ENCODE measurements around the gene SOD3.

The SOD3 gene, protein sequence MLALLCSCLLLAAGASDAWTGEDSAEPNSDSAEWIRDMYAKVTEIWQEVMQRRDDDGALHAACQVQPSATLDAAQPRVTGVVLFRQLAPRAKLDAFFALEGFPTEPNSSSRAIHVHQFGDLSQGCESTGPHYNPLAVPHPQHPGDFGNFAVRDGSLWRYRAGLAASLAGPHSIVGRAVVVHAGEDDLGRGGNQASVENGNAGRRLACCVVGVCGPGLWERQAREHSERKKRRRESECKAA

DNA sequence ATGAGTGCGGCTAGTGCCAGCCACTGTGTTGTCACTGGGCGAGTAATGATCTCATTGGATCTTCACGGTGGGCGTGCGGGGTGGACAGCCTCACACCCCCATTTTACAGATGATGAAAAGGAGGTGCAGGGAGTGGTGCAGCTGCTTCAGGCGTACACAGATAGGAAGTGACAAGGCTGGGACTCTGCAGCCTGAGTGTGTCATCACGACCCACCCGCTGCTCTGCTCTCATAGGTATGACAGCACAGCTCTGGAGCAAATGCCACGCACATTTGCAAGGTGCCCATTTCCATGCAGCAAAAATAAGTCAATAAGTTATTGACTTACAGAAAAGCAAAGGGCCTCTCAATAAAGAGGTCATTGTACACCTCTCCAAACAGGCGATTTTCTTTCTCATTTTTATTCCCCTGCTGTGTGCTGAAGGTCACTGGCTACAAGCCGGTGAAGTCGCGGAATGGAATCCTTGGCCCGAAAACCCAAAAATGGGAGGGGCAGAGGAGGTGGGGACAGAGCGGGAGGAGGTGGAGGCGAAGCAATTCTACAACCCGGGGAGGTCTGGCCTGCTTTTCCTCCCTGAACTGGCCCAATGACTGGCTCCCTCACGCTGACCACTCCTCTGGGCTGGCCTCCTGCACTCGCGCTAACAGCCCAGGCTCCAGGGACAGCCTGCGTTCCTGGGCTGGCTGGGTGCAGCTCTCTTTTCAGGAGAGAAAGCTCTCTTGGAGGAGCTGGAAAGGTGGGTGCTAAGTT is at the start of gene SOD3:
TSS of gene SOD3 (plus strand) at position 658 of the 750 bp plus-strand sequence. CDS start 3,949 bp downstream, outside the sequence.
- DNase-seq (ENCODE audit: low read depth, low spot score): no peak

DNA sequence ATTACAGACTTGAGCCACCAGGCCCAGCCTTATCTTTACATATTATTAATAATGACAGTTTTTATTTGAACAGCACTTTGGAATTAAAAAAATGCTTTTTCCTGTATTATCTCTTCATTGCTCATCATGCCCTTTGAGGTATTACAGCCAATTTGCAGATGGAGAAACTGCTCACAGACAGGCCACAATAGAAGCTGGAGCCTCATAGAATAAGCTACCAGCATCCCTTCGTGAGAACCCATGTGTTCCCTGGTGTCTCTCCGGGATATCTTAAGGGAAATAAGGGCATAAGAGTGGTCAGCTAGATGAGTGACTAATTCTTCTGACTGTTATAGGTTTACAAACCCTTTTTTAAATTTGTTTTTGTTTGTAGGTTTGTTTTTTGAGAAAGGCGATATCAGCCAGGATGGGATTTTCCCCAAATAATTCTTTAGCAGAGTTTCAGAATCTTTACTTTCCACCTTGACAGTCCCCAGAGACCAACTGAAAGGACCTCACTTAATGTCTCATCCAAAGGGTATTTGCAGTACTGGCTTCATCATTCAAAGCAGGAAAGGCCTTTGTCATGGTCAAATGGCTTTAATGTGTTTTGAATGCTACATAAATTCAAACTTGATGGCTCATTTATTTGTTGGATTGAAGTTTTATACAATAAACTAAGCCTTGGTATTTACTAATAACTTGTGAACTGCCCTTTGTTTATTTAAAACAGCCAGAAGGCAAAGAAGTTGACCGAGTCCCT is 48.0 kb upstream of the SOD3 start:
- DNase-seq (ENCODE audit: low read depth, low spot score): no peak

DNA sequence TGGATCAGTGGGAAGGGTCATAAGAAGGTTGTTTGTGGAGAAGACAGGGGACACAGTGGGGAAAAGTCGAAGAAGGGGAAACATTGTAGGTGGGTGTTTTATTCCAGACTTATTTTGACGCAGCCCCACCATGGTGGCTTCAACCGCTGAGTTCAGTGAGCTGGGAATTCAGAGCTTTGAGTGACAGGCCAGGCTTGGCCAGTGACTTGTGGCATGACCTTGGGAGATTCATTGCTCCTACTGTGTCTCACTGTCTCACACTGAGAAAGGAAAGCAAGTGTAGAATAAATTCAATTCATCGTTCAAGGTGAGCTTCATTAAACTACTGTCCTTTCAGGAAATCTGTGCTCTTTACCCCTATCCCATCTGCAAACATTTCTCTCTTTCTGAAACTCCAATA is 47.4 kb upstream of the SOD3 start:
- DNase-seq (ENCODE audit: low read depth, low spot score): no peak

DNA sequence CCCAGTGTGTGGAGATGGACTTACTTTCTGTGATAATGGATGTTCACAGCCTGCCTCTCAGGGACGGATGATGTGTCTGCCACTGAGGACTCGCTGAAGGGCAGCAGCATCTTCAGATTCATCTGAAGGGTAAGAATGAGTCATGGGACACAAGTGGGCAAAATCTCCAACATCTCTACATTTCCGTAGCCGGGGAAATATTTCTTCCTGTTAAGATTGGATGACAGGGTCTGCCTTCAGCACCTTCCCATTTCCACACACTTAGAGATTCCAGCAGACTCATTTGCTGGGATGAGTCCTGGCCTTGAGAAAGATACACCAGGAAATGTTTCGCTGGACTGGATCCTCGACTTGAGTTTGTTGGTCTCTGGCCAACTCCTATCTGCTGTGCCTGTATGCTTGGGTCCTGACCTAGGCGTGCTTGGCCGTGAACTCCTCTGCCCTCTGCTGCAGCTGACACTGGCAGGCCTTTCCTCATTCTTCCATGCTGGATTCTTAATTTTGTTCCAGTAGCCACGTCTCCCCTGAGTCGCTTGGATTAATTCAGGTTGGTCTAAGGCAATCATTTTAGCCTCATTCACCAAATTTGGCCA is 46.5 kb upstream of the SOD3 start:
- no peak for DNase-seq (ENCODE audit: low read depth, low spot score)

DNA sequence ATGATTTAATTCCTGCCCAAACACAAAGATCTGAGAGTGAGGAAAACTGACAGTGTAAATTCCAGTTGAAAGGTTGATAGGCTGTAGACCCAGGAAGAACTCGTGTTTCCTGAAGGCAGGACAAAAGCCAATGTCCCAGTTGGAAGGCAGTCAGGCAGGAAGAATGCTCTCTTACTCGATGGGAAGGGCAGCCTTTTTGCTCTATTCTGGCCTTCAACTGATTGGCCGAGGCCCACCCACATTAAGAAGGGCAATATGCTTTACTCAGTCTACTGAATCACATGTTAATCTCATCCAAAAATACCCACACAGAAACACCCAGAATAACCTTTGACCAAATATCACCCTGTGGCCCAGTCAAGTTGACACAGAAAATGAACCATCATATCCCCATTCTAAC is 45.3 kb upstream of the SOD3 start:
- DNase-seq (ENCODE audit: low read depth, low spot score): no peak

DNA sequence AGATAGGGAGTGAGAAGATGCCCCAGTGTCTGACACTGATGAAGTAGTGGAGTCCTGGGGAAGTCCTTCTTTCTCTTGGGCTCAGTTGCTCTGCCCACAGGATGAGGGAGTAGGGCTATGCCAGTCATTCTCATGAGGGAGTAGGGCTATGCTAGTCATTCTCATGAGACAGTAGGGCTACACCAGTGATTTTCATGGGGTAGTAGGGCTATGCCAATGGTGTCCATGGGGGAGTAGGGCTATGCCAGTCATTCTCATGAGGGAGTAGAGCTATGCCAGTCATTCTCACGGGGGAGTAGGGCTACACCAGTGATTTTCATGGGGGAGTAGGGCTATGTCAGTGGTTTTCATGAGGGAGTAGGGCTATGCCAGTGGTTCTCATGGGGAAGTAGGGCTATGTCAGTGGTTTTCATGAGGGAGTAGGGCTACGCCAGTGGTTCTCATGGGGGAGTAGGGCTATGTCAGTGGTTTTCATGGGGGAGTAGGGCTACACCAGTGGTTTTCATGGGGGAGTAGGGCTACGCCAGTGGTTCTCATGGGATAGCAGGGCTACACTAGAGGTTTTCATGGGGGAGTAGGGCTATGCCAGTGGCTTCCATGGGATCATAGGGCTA is 43.3 kb upstream of the SOD3 start:
- DNase-seq (ENCODE audit: low read depth, low spot score): no peak

DNA sequence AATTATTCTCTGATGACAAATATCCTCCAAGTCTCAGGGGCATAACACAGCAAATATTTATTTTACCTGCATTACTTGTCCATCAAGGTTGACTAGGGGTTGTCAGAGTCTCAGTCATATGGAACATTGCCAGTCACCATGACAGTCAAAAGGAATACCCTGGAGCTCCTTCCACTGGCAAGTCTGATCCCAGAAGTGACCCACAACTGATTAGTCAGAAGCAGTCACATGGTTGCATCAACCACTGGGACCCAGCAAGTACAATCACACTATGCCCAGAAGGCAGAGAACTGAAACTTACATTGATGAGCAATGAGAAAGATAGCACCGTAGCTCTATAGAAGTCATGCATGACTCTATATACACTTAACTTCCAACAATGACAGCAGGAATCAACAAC is 41.9 kb upstream of the SOD3 start:
- DNase-seq (ENCODE audit: low read depth, low spot score): no peak

DNA sequence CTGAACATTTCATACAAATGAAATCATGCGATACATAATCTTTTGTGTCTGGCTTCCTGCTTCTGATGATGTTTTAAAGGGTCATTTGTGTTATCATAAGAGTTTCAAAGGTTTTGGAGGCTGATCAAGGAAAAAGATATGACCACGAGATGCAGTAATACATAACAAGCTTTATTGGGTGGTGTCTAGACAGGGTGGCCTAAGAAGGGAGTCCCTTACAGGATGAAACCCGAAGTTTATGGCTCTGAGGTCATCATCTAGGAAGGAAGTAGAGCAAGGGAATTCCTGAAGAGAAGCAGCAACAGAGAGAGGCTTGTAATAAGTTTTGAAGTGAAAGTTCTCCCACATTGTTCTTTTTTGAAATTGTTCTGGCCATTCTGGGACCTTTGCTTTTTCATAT is 40.8 kb upstream of the SOD3 start:
- DNase-seq (ENCODE audit: low read depth, low spot score): no peak

DNA sequence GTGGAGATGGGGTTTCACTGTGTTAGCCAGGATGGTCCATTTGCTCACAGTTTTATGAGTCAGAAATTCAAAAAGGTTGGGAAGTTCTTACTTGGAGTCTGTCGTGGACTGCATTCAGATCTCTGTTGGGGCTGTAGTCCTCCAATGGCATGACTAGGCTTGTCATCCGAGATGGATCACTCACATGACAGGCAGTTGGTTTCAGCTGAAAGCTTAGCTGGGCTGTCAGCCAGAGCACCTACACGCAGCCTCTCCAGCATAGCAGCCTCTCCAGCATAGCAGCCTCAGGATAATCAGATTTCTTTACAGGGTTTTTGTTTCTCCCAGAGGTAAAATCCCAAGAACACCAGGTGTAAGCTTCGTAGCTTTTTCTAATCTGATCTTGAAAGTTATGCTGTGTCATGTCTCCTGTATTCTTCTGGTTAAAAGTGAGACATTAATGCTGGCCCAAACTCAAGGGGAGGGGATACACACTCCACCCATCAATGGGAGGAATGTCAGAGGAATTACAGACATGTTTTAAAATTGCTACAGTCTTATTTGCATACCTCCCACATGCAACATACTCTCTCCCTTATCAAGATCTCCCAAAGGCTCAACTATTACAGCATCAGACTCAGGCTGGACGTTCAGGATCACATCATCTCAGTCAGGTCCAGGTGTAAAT is 31.6 kb upstream of the SOD3 start:
- DNase-seq (ENCODE audit: low read depth, low spot score): no peak

DNA sequence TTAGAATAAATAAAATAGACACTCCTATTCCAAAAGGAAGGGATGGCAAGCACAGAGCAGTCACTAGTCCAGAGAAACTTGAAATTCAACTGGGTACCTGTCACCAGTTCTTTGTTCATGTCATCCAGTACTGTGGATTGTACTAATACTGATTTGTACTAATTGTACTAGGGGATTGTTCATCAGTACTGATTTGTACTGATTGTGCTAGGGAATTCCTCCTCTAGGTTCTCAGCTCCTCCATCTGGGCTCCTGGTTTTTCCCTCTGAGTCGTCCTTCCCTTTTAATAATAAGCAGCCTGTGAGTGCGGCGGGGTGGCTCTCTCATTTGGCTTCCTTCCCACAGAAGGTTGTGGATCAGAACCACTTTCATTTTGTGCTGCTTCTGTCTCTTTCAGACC is 31.0 kb upstream of the SOD3 start:
- DNase-seq (ENCODE audit: low read depth, low spot score): no peak

DNA sequence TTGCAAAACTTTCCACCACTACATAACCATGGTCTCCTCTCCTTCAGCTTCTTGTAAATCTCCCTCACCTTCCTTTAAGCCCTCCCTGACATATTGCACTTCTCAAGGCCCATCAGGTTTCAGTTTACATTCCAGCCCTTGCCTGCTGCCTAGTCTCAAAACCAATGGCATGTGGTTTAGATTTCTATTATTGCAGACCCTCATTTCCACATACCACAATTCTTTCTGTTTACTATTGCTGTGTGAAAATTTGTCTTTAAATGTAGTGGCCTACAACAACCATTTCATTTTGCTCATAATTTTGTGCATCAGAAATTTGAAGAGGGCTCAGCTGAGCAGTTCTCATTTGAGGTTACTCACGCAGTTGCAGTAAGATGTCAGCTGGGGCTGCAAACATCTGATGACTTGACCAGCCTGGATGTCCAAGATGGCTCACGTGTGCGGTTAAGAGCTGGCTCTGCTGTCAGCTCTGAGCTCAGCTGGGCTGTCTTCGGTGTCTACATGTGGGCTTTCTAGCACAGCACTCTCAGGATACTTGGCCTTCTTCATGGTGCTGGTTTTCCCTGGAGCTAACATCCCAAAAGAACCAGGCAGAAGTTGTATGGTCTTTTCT is 29.9 kb upstream of the SOD3 start:
- DNase-seq (ENCODE audit: low read depth, low spot score): no peak

DNA sequence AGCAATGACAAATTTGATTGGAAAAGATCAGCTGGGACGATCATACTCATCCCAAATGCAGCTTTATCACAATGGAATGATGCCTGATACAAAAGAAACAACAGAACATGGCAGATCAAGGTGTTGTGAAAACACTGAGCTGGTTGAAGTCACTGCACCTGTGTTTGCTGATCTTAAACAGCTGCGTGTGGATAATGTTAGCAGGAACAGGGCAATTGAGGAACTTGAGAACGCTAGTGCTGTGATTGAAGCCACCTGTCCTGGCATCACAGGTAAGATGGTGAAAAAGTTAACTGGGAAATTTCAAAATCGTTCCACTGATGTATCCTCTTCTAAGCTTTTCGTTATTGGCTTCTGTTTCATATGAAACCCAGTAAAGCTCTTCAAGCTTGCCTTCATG is 27.4 kb upstream of the SOD3 start:
- no peak for DNase-seq (ENCODE audit: low read depth, low spot score)

DNA sequence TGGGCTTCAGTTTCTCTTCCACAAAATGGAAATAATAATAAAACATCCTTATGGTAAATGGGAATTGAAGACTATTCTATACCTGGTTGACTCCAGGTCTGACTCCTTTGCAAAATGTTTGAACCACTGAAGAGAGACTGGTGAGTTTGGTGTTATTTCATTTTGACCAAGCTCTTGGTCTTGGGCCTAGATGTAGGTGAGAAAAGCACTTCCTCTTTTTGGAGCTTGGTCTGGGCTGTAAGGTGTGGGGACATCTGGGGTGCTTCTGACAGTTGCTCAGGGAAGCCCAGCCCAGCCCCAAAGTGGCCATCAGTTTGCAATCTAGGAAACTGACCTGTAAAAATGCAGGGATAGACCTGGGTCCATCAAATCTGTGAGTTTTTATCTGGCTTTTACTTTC is 26.8 kb upstream of the SOD3 start:
- DNase-seq (ENCODE audit: low read depth, low spot score): no peak

DNA sequence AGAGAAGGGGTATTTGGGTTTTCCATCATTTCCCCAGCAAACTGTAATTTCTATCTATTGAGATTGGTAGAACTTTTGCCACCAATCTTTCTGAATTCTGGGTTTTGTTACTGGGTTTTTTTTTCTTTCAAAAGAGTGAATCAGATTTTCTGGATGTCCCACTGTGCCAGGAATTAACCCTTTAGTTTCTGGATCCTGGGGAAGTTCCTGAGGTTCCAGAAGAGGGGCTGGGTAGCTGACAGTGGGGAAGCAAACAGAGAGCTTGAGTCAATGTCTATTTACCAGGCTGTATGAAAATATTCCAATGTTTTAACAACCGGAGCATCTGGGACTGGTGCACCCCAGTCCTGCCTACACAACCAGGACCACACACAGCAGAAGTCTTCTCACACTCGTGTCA is 25.8 kb upstream of the SOD3 start:
- DNase-seq (ENCODE audit: low read depth, low spot score): no peak

DNA sequence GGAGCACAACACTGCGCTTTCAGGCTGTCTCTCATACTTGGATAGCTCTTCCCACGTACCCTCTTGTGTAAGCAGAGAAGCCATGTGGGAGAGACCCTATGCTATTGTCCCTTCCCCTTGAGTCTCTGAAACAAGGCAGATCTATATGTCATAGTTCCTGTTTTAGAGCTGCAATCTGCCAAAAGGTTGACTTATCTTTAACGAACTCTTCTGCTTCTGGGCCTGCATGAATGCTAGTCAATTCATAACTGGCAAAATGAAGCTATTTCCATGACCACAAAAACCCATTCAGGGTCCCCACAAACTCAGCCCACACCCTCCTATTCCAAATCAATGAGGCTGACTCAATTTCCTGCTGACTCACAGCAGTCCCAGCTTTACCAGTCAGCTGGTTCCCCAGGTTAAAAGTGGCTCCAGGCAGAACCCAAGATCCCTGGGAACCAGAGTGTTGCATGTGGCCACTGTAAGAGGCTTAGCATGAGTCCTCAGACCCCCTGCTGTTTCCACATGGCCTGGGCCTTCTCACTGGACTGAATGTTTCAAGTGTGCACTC is 25.3 kb upstream of the SOD3 start:
- DNase-seq (ENCODE audit: low read depth, low spot score): peak; percentile 76

DNA sequence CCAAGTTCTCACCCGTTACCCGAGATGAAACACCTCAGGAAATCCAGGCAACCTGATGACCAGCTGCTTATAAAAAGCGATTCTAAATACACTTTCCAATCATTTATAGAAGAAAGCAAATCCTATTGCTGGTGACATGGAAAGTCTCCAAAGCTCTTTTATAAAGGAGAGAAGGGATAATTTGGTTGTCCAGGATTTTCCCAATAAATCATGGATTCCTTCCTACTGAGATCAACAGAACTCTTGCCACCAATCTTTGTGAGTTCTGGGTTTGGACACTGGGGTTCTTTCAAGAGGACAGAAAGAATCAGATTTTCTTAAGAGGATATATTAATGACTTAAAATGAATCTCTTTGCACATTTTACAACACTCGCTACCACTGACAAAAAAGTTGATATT is 24.7 kb upstream of the SOD3 start:
- DNase-seq (ENCODE audit: low read depth, low spot score): no peak

DNA sequence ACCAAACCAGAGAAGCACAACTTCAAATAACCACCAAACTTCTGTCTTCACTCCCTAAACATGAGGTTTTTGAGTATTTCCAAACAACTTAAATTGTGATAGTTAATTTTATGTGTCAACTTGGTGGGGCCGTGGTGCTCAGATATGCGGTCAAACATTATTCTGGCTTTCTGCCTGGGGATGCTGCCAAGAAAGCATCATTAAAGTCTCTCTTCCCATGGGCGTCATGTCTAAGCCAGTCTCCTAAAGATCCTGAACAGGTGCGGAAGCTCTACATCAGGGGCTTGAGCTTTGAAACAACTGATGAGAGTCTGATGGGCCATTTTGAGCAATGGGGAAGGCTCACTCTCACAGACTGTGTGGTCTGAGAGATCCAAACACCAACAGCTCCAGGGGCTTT is 24.1 kb upstream of the SOD3 start:
- DNase-seq (ENCODE audit: low read depth, low spot score): no peak

DNA sequence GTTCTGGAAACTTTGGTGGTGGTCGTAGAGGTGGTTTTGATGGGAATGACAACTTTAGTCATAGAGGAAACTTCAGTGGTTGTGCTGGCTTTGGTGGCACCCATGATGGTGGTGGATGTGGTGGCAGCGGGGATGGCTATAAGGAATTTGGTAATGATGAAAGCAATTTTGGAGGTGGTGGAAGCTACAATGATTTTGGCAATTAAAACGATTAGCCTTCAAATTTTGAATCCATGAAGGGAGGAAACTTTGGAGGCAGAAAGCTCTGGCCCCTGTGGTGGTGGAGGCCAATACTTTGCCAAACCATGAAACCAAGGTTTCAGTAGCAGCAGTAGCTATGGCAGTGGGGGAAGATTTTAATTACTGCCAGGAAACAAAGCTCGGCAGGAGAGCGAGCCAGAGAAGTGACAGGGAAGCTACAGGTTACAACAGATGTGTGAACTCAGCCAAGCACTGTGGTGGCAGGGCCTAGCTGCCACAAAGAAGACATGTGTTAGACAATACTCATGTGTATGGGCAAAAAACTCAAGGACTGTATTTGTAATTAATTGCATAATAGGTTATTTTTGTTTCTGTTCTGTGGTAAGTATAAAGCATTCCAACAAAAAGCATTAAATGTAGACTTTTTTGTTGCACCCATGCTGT is 23.2 kb upstream of the SOD3 start:
- no peak for DNase-seq (ENCODE audit: low read depth, low spot score)

DNA sequence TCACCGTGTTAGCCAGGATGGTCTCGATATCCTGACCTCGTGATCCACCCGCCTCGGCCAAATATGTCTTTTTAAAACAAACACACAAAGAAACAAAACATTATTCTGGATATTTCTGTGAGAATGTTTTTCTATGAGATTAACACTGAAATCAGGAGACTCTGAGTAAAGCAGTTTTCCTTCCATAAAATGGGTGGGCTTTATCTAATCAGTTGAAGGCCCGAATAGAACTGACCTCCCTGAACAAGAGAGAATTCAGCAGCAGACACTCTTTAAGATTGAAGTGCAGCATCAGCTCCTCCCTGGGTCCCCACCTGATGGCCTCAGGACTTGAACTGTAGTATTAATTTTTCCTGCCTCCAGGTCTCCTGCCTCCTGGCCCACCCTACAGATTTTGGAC is 22.4 kb upstream of the SOD3 start:
- DNase-seq (ENCODE audit: low read depth, low spot score): no peak

DNA sequence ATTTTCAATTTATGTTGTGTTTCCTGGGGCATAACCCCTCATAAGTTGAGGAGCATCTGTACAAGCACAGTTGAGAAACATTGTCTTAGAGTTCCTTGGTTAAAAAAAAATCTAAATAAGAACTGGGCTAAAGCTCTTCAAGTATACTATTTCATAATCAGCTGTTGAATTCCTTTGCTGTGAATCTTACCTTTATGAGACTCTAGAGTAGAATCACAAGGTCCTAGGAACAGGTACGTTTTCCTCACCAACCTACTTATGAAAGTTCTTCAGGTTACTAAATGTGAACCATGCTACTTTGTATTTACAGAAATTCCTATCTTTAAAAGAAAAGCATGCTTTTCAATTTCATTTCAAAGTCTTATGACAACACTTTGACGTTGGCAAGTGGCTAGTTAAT is 20.9 kb upstream of the SOD3 start:
- DNase-seq (ENCODE audit: low read depth, low spot score): no peak
